Fibroblast of lung (primary cell): ENCODE results near the gene UGT1A1.

Source experiments
- EZH2 ChIP-seq: IDR thresholded peaks from 2 replicates; pipeline ENCODE4 v1.5.1; 2012; ENCODE audit warnings: low read length, control low read depth, mild to moderate bottlenecking; ENCODE audit errors: missing control alignments
- TF ChIP-seq, protein P1 (sequence below), 2 donors: IDR thresholded peaks in 1 of 2; conservative IDR thresholded peaks in 1 of 2; 1 replicate in 1 of 2; 2 replicates in 1 of 2; pipeline ENCODE4 v1.5.1; 2011 to 2012; ENCODE audit warnings: low read length in 2 of 2, control low read depth in 1 of 2, inconsistent platforms in 1 of 2, low read depth in 1 of 2, mild to moderate bottlenecking in 1 of 2

DNA sequence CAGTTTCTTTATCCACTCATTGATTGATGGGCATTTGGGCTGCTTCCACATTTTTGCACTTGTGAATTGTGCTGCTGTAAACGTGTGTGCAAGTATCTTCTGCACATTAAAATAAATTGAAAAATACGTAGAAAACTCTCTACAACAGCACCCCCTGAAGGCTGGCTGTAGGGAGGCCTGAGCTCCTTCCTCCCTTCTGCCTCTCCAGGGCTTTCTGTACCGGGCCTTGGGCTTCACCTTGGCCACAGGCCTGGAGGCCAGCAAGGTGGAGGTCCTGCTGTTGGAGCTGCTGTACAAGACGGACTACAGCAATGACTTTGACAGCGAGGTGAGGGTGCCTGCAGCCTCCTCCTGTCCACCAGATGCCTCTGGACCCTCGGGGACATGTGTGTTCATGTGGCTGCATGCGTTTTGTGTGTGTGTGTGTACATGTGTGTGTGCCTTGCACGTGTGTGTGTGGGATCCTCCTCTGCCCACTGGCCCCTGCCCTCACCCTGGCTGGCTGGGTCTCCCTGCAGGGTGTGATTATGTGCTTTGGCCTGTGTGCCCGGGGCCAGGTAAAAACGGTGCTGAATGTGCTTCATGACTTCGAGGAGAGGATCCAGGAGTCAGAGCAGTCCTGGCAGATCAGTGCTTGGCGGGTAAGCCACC lies 47.3 kb downstream of the UGT1A1 start:
- TF ChIP-seq, protein P1, sequence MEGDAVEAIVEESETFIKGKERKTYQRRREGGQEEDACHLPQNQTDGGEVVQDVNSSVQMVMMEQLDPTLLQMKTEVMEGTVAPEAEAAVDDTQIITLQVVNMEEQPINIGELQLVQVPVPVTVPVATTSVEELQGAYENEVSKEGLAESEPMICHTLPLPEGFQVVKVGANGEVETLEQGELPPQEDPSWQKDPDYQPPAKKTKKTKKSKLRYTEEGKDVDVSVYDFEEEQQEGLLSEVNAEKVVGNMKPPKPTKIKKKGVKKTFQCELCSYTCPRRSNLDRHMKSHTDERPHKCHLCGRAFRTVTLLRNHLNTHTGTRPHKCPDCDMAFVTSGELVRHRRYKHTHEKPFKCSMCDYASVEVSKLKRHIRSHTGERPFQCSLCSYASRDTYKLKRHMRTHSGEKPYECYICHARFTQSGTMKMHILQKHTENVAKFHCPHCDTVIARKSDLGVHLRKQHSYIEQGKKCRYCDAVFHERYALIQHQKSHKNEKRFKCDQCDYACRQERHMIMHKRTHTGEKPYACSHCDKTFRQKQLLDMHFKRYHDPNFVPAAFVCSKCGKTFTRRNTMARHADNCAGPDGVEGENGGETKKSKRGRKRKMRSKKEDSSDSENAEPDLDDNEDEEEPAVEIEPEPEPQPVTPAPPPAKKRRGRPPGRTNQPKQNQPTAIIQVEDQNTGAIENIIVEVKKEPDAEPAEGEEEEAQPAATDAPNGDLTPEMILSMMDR (conservative IDR thresholded peaks at IDR 0.05 in 1 of 2, IDR thresholded peaks at IDR 0.05 in 1 of 2; ENCODE audit: low read depth in 1 of 2, low read length in 2 of 2): no peak
- no peak for TF ChIP-seq EZH2
